GM23338 (cell line): ENCODE measurements around the gene CLEC3B. TPM values are rescaled to one million over a fixed set of nuclear protein-coding genes. Genes with fewer than 3 reads are reported as not detected.

Experiments used
- ATAC-seq: fragments of 200-7000 bp; cut with Tn5 transposase; 3 replicates; pipeline ENCODE4 v1.9.1; 2020
- DNase-seq: peaks from one replicate; pipeline ENCODE4 v3.0.0-alpha.2; 2015; ENCODE audit warnings: low spot score
- H2AFZ ChIP-seq: fragments of 200-600 bp; sonication (generic); 2 replicates; pipeline ENCODE4 v1.8.0; 2016; ENCODE audit warnings: antibody characterized with exemption, mild to moderate bottlenecking, moderate library complexity
- H3F3A ChIP-seq: fragments of 200-600 bp; sonication (generic); replicated peaks from 2 replicates; pipeline ENCODE4 v1.8.0; 2017; ENCODE audit warnings: antibody characterized with exemption, mixed run types, low read depth
- H3K27ac ChIP-seq: fragments of 200-600 bp; sonication (generic); 2 replicates; pipeline ENCODE4 v1.6.1; 2016; ENCODE audit warnings: low read depth
- H3K27me3 ChIP-seq: fragments of 200-600 bp; sonication (generic); 2 replicates; pipeline ENCODE4 v1.8.0; 2016; ENCODE audit warnings: mild to moderate bottlenecking, mixed run types, moderate library complexity; ENCODE audit not compliant: insufficient read depth
- H3K36me3 ChIP-seq: fragments of 200-600 bp; sonication (generic); 2 replicates; pipeline ENCODE4 v1.8.0; 2016; ENCODE audit warnings: mild to moderate bottlenecking; ENCODE audit not compliant: insufficient read depth
- H3K4me1 ChIP-seq: fragments of 200-600 bp; sonication (generic); 2 replicates; pipeline ENCODE4 v1.8.0; 2016; ENCODE audit warnings: mild to moderate bottlenecking, moderate library complexity; ENCODE audit not compliant: insufficient read depth
- H3K4me2 ChIP-seq: fragments of 200-600 bp; sonication (generic); 2 replicates; pipeline ENCODE4 v1.7.1; 2017; ENCODE audit warnings: mixed run types
- H3K4me3 ChIP-seq: fragments of 200-600 bp; sonication (generic); 2 replicates; pipeline ENCODE4 v1.6.1; 2016; ENCODE audit warnings: mixed run types
- H3K79me2 ChIP-seq: fragments of 200-600 bp; sonication (generic); replicated peaks from 2 replicates; pipeline ENCODE4 v1.8.0; 2017; ENCODE audit warnings: mild to moderate bottlenecking; ENCODE audit not compliant: insufficient read depth
- H3K9me2 ChIP-seq: fragments of 200-600 bp; sonication (generic); 2 replicates; pipeline ENCODE4 v1.8.0; 2017; ENCODE audit not compliant: insufficient read depth
- H4K20me1 ChIP-seq: fragments of 200-600 bp; sonication (generic); replicated peaks from 2 replicates; pipeline ENCODE4 v1.8.0; 2017; ENCODE audit warnings: mild to moderate bottlenecking; ENCODE audit not compliant: insufficient read depth
- H3K27ac Mint-ChIP-seq: 2 replicates; pipeline ENCODE4 v1.8.0; 2020; ENCODE audit warnings: inconsistent platforms, mild to moderate bottlenecking, moderate library complexity, mixed read lengths
- H3K27me3 Mint-ChIP-seq: 3 replicates; pipeline ENCODE4 v1.8.0; 2022; ENCODE audit warnings: low read depth, mild to moderate bottlenecking, moderate library complexity, mixed read lengths, inconsistent platforms; ENCODE audit not compliant: insufficient read depth, poor library complexity
- H3K36me3 Mint-ChIP-seq: 3 replicates; pipeline ENCODE4 v1.8.0; 2021; ENCODE audit warnings: low read depth, mild to moderate bottlenecking, inconsistent platforms, moderate library complexity, mixed read lengths
- H3K4me1 Mint-ChIP-seq: 3 replicates; pipeline ENCODE4 v1.8.0; 2020; ENCODE audit warnings: mild to moderate bottlenecking, inconsistent platforms, mixed read lengths
- H3K4me3 Mint-ChIP-seq: 3 replicates; pipeline ENCODE4 v1.8.0; 2021; ENCODE audit warnings: moderate library complexity, mild to moderate bottlenecking, inconsistent platforms, mixed read lengths
- H3K9me3 Mint-ChIP-seq: 3 replicates; pipeline ENCODE4 v1.8.0; 2020; ENCODE audit warnings: moderate library complexity, mild to moderate bottlenecking, inconsistent platforms, mixed read lengths
- CREB1 ChIP-seq: fragments of 250-450 bp; sonication (Bioruptor Pico); IDR thresholded peaks from 2 replicates; pipeline ENCODE4 v1.5.0; 2020; ENCODE audit warnings: low read depth, mild to moderate bottlenecking, moderate library complexity
- CTCF ChIP-seq, 2 experiments: fragments of 200-600 bp in 1 of 2; sonication (generic) in 1 of 2; conservative IDR thresholded peaks; 2 replicates each; pipeline versions ENCODE4 v1.5.1 to v1.6.1; 2016 to 2017; ENCODE audit warnings: antibody characterized with exemption in 2 of 2, low read depth in 2 of 2, mild to moderate bottlenecking in 2 of 2, moderate library complexity in 1 of 2
- EZH2phosphoT487 ChIP-seq: fragments of 200-600 bp; sonication (generic); IDR thresholded peaks from one replicate; pipeline ENCODE4 v1.8.1; 2018; ENCODE audit warnings: antibody characterized with exemption; ENCODE audit not compliant: unreplicated experiment
- NANOG ChIP-seq: IDR thresholded peaks from 2 replicates; pipeline ENCODE4 v1.6.1; 2016; ENCODE audit warnings: antibody characterized with exemption, borderline replicate concordance
- STAT1 ChIP-seq: IDR thresholded peaks from one replicate; pipeline ENCODE4 v1.6.1; 2016; ENCODE audit warnings: antibody characterized with exemption; ENCODE audit not compliant: unreplicated experiment
- ZNF462 ChIP-seq: fragments of 250-450 bp; sonication (Bioruptor Pico); IDR thresholded peaks from 2 replicates; pipeline ENCODE4 v1.5.0; 2020; ENCODE audit warnings: mild to moderate bottlenecking, moderate library complexity
- polyA plus RNA-seq: library from polyadenylated mRNA; unstranded; fragments of >200 nt; fragmentation: Nextera tagmentation; extraction: Ambion mirVana; gene quantifications from 2 replicates; pipeline ENCODE4 v1.2.1, GENCODE V29; 2016
- total RNA-seq: library from RNA; depleted of rRNA; stranded (reverse); fragments of >200 nt; shearing (Covaris generic); gene quantifications from 2 replicates; pipeline ENCODE4 v1.2.3, GENCODE V29; 2014

CLEC3B gene
- total and polyA plus RNA-seq, 2 experiments from 2014 or later, result not detected

- no peak for TF ChIP-seq ZNF462 (CRISPR knock-in tag)
These were observed 8.3 kb upstream of the CLEC3B start (continued) for GRCh38 chr3:45017821-45018220.

GRCh38 chr3:45020534-45020933 is 5.6 kb upstream of the CLEC3B start:
- H2AFZ ChIP-seq, result no peak overlapping the region
- H3K36me3 Mint-ChIP-seq, result no peaks in the 10 kb centered on the region
- no peak overlapping the region for H3K4me3 Mint-ChIP-seq
- no peak for ATAC-seq
- H3K4me2 ChIP-seq, result no peak overlapping the region
- H3K79me2 ChIP-seq, result no peaks in the 10 kb centered on the region
- H3K4me1 Mint-ChIP-seq, result peaks cover 13% of the 10 kb centered on the region; the same call in 2 of the 3 replicates
- no peak for DNase-seq
- no peak overlapping the region for H3K27ac Mint-ChIP-seq
- H3K9me2 ChIP-seq, result no peaks in the 10 kb centered on the region
- no peak overlapping the region for H3K27ac ChIP-seq
- peaks cover 5% of the 10 kb centered on the region for H3K27me3 Mint-ChIP-seq
- no peaks in the 10 kb centered on the region for H3K27me3 ChIP-seq
- H3K4me1 ChIP-seq, result 0 out of 2 replicates have a peak, but pooled peaks cover 3% of the 10 kb centered on the region
- H3K36me3 ChIP-seq, result no peaks in the 10 kb centered on the region
- peaks cover 3% of the 10 kb centered on the region; the same call in 1 of the 2 replicates for H4K20me1 ChIP-seq
- H3K4me3 ChIP-seq, result no peak overlapping the region
- no peaks in the 10 kb centered on the region for H3F3A ChIP-seq
- no peaks in the 10 kb centered on the region for H3K9me3 Mint-ChIP-seq
- no peak for TF ChIP-seq ZNF462 (CRISPR knock-in tag)
- no peak for TF ChIP-seq NANOG
- TF ChIP-seq EZH2phosphoT487, result no peak
- no peak for TF ChIP-seq STAT1
- TF ChIP-seq CREB1 (CRISPR knock-in tag), result no peak
- TF ChIP-seq CTCF (conservative IDR thresholded peaks at IDR 0.05; ENCODE audit: low read depth in 2 of 2), result no peak
